ENCODE measurements around the gene SLITRK2. TPM values are rescaled to one million over a fixed set of nuclear protein-coding genes. Genes with fewer than 3 reads are reported as not detected.

The SLITRK2 gene
- 1 to 10 TPM in 1 of 4 donors, under 1 TPM in 2, not detected in 1; 0.18 to 1.7 (median 0.40) TPM for total RNA-seq

- H3K9me3 ChIP-seq = no peaks in the 10 kb centered on the region
- no peaks in the 10 kb centered on the region for H3K27me3 ChIP-seq
- H3K27ac ChIP-seq = no peak within 1 kb of the TSS
- peak within 1 kb of the TSS in 2 of 4 donors; percentile 14 to 25 for H3K4me3 ChIP-seq
- no peaks in the 10 kb centered on the region for H3K36me3 ChIP-seq
- TF ChIP-seq CTCF (IDR thresholded peaks at IDR 0.05) (no peak), POLR2A (IDR thresholded peaks at IDR 0.05) (no peak)
- H3K4me1 ChIP-seq = no peaks in the 10 kb centered on the region
- DNase-seq = no peak
Observed at GRCh38 chrX:145817331-145818185, at the start of gene SLITRK2. TSS of gene SLITRK2 (plus strand) at chrX:145817829. CDS start at chrX:145822426, 4,597 bp downstream.

DNA sequence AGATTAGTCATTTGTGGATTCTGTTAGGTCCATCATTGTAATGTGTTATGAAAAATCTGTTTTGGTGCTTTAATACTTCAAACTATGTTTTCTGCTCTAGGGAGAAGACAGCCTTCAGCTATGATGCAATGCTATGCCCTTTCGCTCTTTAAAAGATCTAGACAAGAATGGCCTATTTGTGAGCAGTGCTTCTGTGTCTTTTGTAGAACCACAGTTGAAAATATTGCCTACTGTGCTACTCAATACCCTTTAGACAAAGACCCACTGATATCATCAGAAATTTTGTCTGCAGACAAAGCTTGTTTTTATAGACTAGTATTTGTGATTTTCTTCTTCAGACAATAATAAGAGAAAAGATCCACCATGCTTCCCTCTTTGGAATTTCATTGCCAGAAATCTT is 44.6 kb upstream of the SLITRK2 start:
- TF ChIP-seq POLR2A (IDR thresholded peaks at IDR 0.05) (no peak), CTCF (IDR thresholded peaks at IDR 0.05) (no peak)
- Histone ChIP-seq H3K36me3 (no peaks in the 10 kb centered on the region), H3K27ac (no peak overlapping the region), H3K9me3 (no peaks in the 10 kb centered on the region), H3K27me3 (no peaks in the 10 kb centered on the region), H3K4me1 (no peaks in the 10 kb centered on the region), H3K4me3 (no peak overlapping the region)
- no peak for DNase-seq

DNA sequence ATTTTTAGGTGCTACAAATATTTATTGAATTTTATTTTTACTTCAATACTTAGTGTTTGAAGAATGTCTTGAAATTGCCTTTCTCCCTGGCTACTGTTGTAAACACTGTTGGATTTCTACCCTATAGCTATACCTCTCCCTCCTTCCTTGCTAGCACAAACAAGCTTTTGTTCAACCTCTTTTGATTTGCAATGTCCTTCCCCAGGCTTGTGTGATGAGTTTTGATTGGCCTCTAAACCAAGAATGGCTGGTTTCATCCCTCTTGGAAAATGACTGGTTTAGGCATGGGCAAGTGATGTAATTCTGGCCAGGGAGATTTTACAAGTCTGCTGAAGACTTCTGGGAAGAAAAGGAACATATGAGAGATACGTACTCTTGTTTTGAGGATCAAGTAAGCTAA is 25.3 kb upstream of the SLITRK2 start:
- no peaks in the 10 kb centered on the region for H3K36me3 ChIP-seq
- H3K9me3 ChIP-seq = no peaks in the 10 kb centered on the region
- H3K27ac ChIP-seq = no peak overlapping the region
- TF ChIP-seq POLR2A (IDR thresholded peaks at IDR 0.05) (no peak), CTCF (IDR thresholded peaks at IDR 0.05) (no peak)
- H3K4me3 ChIP-seq = no peak overlapping the region
- H3K27me3 ChIP-seq = no peaks in the 10 kb centered on the region
- no peaks in the 10 kb centered on the region for H3K4me1 ChIP-seq
- DNase-seq = no peak

DNA sequence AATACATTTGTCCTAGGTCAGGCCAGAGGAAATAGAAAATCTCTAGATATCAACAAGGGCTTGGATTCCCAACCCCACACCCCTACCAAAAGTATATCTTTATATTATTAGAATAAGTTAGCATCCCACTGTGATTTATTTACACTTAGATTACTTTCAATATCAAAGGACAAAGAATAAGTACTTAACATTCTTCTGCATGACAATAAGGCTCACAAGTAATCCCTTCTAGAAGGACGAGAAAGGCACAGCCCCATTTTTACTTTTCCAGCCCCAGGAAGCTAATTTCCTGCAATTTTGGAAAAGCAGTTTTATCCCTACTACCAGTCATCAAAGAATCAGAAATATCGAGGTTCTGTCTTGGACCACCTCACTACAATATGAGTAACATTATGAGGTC is 14.1 kb upstream of the SLITRK2 start:
- Histone ChIP-seq H3K4me3 (no peak overlapping the region), H3K27me3 (no peaks in the 10 kb centered on the region), H3K9me3 (no peaks in the 10 kb centered on the region), H3K36me3 (no peaks in the 10 kb centered on the region), H3K4me1 (no peaks in the 10 kb centered on the region), H3K27ac (no peak overlapping the region)
- no peak for DNase-seq
- TF ChIP-seq CTCF (IDR thresholded peaks at IDR 0.05) (no peak), POLR2A (IDR thresholded peaks at IDR 0.05) (no peak)

DNA sequence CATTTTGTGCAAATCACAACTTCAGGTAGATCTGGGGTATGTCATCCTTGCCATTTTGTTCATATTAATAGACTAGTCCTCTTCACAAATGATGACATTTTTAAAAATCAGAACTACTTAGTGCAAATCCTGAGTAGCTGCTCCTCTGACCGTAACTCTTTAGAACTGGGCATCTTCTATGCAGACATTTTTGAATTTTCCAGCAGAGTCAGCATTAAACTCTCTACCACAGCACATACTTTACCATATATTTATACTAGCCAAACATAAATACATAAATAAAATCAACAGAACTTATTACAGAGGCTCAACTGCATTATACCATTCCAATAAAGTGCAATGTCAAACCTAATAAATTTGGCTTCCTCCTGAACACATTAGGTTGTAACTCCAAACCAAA is 4.5 kb upstream of the SLITRK2 start:
- TF ChIP-seq CTCF (IDR thresholded peaks at IDR 0.05) (no peak), POLR2A (IDR thresholded peaks at IDR 0.05) (no peak)
- H3K9me3 ChIP-seq = no peaks in the 10 kb centered on the region
- no peak for DNase-seq
- no peak overlapping the region for H3K27ac ChIP-seq
- no peaks in the 10 kb centered on the region for H3K36me3 ChIP-seq
- H3K27me3 ChIP-seq = no peaks in the 10 kb centered on the region
- no peaks in the 10 kb centered on the region for H3K4me1 ChIP-seq
- no peak overlapping the region for H3K4me3 ChIP-seq

Measured in Peyer's patch (tissue), 4 donors.